HFFc6 (cell line): ENCODE results near the gene ASB10. TPM values are rescaled to one million over a fixed set of nuclear protein-coding genes. Genes with fewer than 3 reads are reported as not detected.

ENCODE experiments used
- DNase-seq: peaks from one replicate; pipeline ENCODE4 v3.0.0-alpha.2; 2018
- H3K27ac Mint-ChIP-seq: 2 replicates; pipeline ENCODE4 v1.8.0; 2020; ENCODE audit warnings: mild to moderate bottlenecking, mixed read lengths
- H3K27me3 Mint-ChIP-seq: 2 replicates; pipeline ENCODE4 v1.8.0; 2021; ENCODE audit warnings: mild to moderate bottlenecking, moderate library complexity, mixed read lengths; ENCODE audit not compliant: insufficient read depth
- H3K36me3 Mint-ChIP-seq: 2 replicates; pipeline ENCODE4 v1.8.0; 2021; ENCODE audit warnings: low read depth, mixed read lengths
- H3K4me1 Mint-ChIP-seq: 2 replicates; pipeline ENCODE4 v1.8.0; 2020; ENCODE audit warnings: low read depth, mixed read lengths
- H3K4me3 Mint-ChIP-seq: 2 replicates; pipeline ENCODE4 v1.8.0; 2020; ENCODE audit warnings: mild to moderate bottlenecking, moderate library complexity, mixed read lengths
- H3K9me3 Mint-ChIP-seq: 2 replicates; pipeline ENCODE4 v1.8.0; 2020; ENCODE audit warnings: mild to moderate bottlenecking, mixed read lengths
- total RNA-seq, 6 experiments: library from RNA; stranded (reverse); fragmentation: NEBNext Ultra II Directional; extraction: Animal tissue kit (Norgen Biotek cat#: 25700); gene quantifications; 2 replicates in 1 of 6; 3 replicates in 5 of 6; pipeline ENCODE4 v1.2.3, GENCODE V29; 2021
- TF ChIP-seq, protein P1 (sequence below): fragments of 200-600 bp; sonication (generic); IDR thresholded peaks from 2 replicates; pipeline ENCODE4 v1.5.0; 2021; ENCODE audit warnings: antibody characterized with exemption, mild to moderate bottlenecking

The ASB10 gene
- total RNA-seq, 6 experiments from 2014 or later, result not detected

DNA sequence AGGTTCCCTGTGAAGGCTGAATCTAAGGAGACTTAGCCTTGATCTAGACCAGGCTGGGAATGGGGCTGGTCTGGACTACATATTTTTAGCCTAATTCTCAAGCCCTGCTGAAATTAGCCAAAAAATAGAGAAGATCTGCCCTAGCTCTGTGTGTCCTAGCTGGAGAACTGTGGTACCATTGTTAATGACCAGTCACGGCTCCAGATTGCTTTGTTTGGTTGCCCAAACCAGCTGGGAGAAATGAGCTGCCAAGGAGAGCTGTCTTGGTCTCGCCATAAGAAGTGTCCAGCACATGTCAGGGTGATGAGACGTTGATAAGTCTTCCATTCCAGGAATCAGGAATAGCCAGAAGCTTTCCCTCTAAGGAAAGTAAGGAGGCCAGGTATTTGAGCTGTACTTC lies 40.3 kb downstream of the ASB10 start:
- no peak for DNase-seq
- no peaks in the 10 kb centered on the region for H3K9me3 Mint-ChIP-seq
- H3K27ac Mint-ChIP-seq, result no peak overlapping the region

GRCh38 chr7:151144387-151144786 lies 42.7 kb downstream of the ASB10 start:
- Mint-ChIP-seq H3K9me3 (no peaks in the 10 kb centered on the region), H3K27me3 (peaks cover 14% of the 10 kb centered on the region), H3K36me3 (peaks cover 20% of the 10 kb centered on the region; the same call in 1 of the 2 replicates), H3K27ac (no peak overlapping the region), H3K4me3 (no peak overlapping the region), H3K4me1 (no peaks in the 10 kb centered on the region)
- DNase-seq, result no peak
- TF ChIP-seq, protein P1, sequence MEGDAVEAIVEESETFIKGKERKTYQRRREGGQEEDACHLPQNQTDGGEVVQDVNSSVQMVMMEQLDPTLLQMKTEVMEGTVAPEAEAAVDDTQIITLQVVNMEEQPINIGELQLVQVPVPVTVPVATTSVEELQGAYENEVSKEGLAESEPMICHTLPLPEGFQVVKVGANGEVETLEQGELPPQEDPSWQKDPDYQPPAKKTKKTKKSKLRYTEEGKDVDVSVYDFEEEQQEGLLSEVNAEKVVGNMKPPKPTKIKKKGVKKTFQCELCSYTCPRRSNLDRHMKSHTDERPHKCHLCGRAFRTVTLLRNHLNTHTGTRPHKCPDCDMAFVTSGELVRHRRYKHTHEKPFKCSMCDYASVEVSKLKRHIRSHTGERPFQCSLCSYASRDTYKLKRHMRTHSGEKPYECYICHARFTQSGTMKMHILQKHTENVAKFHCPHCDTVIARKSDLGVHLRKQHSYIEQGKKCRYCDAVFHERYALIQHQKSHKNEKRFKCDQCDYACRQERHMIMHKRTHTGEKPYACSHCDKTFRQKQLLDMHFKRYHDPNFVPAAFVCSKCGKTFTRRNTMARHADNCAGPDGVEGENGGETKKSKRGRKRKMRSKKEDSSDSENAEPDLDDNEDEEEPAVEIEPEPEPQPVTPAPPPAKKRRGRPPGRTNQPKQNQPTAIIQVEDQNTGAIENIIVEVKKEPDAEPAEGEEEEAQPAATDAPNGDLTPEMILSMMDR, result no peak

More for the DNA sequence above, 40.3 kb downstream of the ASB10 start:
- Mint-ChIP-seq H3K4me1 (no peaks in the 10 kb centered on the region), H3K27me3 (peaks cover 13% of the 10 kb centered on the region), H3K36me3 (peaks cover 15% of the 10 kb centered on the region; the same call in 1 of the 2 replicates), H3K4me3 (no peak overlapping the region)
- TF ChIP-seq, protein P1, result no peak

DNA sequence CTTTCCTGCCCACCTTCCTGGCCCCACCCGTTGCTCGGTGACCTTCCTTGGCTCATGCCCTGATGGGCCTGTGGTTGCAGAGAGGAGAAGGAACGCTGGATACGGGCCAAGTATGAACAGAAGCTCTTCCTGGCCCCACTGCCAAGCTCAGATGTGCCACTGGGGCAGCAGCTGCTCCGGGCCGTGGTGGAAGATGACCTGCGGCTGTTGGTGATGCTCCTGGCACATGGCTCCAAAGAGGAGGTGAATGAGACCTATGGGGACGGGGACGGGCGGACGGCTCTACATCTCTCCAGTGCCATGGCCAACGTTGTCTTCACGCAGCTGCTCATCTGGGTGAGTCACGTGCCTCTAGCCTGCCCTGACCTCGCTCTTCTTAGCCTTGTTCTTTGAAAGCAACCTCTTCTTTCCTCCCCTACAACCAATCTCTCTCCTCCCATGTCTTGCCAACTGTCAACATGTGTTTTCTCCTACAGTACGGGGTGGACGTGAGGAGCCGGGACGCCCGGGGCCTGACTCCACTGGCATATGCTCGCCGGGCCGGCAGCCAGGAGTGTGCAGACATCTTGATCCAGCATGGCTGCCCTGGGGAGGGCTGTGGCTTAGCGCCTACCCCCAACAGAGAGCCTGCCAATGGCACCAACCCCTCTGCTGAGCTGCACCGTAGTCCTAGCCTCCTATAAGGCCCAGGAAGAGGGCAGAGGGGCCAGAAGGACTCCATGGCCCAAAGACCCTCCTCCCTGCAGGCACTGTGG lies 43.6 kb downstream of the ASB10 start:
- Mint-ChIP-seq H3K27ac (no peak overlapping the region), H3K27me3 (peaks cover 16% of the 10 kb centered on the region), H3K36me3 (peaks cover 20% of the 10 kb centered on the region; the same call in 1 of the 2 replicates), H3K4me3 (no peak overlapping the region), H3K4me1 (no peaks in the 10 kb centered on the region), H3K9me3 (no peaks in the 10 kb centered on the region)
- TF ChIP-seq, protein P1, result no peak
- no peak for DNase-seq

DNA sequence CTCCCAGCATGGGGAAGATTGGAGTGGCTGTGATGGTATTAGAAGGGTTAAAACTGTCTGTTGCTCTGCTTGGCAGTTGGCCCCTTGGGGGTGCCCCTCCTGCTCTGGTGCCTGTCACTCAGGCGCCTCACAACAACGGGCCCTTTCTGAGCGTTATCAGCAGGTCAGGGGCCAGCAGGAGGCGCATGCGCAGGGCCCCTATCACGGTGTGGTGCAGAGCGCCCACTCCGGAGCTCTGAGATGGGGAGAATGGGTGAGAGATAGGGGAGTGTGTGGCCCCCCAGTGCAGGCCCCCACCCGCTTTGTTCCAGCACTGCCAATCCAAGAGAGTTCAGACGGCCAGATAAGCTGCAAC lies 44.4 kb downstream of the ASB10 start:
- no peak overlapping the region for H3K27ac Mint-ChIP-seq
- no peaks in the 10 kb centered on the region for H3K4me1 Mint-ChIP-seq
- H3K9me3 Mint-ChIP-seq, result no peaks in the 10 kb centered on the region
- peaks cover 14% of the 10 kb centered on the region for H3K27me3 Mint-ChIP-seq
- no peak overlapping the region for H3K4me3 Mint-ChIP-seq
- TF ChIP-seq, protein P1, result peak; percentile 19; the same call in 1 of the 2 replicates
- DNase-seq, result no peak
- H3K36me3 Mint-ChIP-seq, result peaks cover 20% of the 10 kb centered on the region; the same call in 1 of the 2 replicates

GRCh38 chr7:151141855-151142685 lies 45.0 kb downstream of the ASB10 start:
- Mint-ChIP-seq H3K36me3 (peaks cover 20% of the 10 kb centered on the region; the same call in 1 of the 2 replicates), H3K4me3 (no peak overlapping the region), H3K9me3 (no peaks in the 10 kb centered on the region), H3K4me1 (no peaks in the 10 kb centered on the region), H3K27me3 (peaks cover 11% of the 10 kb centered on the region), H3K27ac (no peak overlapping the region)
- DNase-seq, result no peak
- TF ChIP-seq, protein P1, result no peak
